GM13977 (cell line): ENCODE results near the gene WWOX.

Source experiments
- DNase-seq: peaks from one replicate; pipeline ENCODE4 v3.0.0; 2012; ENCODE audit warnings: low spot score
- in situ Hi-C: fragments of 300-500 bp; cut with MboI; formaldehyde crosslinking; loops from one replicate; pipeline ENCODE4 v1.12.0; 2022; ENCODE audit warnings: low sequenced_read_pairs, low pct_unique_long_range_greater_than_20kb, mixed read lengths, inconsistent platforms; ENCODE audit not compliant: unreplicated experiment
- TF ChIP-seq, protein P1 (sequence below): IDR thresholded peaks from 2 replicates; pipeline ENCODE4 v1.5.1; 2012; ENCODE audit warnings: mild to moderate bottlenecking, control low read depth; ENCODE audit not compliant: insufficient read depth; ENCODE audit errors: extremely low read depth, missing control alignments

Gene WWOX

DNA sequence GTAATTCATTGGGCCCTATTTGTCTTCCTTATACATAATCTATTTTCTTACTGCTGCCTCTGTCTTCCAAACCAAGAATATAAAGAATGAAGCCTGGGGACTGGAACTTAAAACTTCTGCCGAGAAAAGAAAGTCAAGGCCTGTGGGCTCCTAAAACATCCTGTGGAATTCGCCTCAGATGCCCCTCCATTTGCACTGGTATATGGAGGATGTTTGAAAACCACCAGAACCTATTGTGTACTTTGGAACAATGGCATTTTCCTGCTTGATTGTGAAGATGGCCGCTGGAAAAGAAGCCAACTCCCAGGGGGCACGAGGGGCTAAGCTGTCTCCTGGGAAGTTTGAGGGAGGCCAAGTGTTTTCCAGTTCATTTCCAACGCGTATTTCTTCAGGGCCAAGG, 122.4 kb downstream of the WWOX start:
- no peak for DNase-seq
- TF ChIP-seq, protein P1, sequence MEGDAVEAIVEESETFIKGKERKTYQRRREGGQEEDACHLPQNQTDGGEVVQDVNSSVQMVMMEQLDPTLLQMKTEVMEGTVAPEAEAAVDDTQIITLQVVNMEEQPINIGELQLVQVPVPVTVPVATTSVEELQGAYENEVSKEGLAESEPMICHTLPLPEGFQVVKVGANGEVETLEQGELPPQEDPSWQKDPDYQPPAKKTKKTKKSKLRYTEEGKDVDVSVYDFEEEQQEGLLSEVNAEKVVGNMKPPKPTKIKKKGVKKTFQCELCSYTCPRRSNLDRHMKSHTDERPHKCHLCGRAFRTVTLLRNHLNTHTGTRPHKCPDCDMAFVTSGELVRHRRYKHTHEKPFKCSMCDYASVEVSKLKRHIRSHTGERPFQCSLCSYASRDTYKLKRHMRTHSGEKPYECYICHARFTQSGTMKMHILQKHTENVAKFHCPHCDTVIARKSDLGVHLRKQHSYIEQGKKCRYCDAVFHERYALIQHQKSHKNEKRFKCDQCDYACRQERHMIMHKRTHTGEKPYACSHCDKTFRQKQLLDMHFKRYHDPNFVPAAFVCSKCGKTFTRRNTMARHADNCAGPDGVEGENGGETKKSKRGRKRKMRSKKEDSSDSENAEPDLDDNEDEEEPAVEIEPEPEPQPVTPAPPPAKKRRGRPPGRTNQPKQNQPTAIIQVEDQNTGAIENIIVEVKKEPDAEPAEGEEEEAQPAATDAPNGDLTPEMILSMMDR = no peak
- in situ Hi-C loops = no loop called here

DNA sequence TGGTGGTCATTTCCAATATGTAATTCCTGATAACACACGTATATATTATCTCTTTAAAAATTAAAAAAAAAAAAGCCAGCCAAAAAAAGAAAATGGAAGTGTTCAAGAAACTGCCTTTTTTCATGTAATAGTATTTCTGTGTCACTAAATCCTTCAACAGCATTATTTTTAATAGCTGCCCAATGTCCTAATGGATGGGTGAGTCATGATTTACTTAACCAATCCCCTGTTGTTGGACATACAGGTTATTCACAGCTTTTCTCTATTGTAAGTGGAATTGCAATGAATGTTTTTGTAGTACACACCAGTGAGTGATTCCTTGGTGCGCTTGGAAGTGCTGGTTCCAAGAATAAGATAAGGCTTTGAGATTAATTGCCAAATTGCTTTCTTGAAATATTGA, 124.9 kb downstream of the WWOX start:
- in situ Hi-C loops = no loop called here
- TF ChIP-seq, protein P1 = no peak

DNA sequence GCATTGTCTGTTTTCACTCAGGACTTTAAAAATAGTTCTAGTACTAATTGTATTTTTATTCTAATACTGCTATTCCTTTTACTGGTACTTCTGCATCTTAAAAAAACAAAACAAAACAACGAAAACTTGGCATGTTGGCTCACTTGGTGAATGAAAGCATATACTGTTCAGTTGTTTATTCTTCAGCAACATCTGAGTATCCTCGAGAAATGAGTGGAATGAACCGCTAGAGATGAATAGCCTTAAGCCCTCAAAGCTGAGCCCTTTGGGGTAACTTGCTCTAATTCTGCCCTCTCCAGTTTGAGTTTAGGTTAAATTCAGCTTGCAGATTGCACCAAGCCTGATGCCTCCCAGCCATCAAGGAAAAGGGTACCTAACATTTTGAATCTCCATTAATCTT, 126.5 kb downstream of the WWOX start:
- TF ChIP-seq, protein P1 = no peak
- no peak for DNase-seq
- in situ Hi-C loops = no loop called here

More for the DNA sequence above, 124.9 kb downstream of the WWOX start:
- DNase-seq = no peak

DNA sequence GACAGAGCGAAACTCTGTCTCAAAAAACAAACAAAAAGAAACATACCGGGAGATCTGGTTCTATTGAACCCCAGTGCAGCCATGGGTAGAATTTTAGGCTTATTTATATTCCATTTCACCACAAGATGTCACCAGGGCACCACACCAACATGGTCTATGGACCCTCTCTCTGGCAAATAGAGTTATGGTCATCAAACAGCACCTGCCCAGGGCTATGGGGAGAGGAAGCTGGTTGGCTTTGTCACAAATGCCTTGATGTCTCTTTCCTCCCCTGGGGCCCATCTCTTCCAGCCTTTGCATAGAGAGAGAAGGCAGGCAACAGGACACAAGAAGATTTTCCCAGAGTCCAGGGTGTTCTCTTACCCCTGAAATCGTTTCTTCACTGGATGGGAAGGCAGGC, 128.4 kb downstream of the WWOX start:
- no peak for DNase-seq
- TF ChIP-seq, protein P1 = no peak
- in situ Hi-C loops = no loop called here

DNA sequence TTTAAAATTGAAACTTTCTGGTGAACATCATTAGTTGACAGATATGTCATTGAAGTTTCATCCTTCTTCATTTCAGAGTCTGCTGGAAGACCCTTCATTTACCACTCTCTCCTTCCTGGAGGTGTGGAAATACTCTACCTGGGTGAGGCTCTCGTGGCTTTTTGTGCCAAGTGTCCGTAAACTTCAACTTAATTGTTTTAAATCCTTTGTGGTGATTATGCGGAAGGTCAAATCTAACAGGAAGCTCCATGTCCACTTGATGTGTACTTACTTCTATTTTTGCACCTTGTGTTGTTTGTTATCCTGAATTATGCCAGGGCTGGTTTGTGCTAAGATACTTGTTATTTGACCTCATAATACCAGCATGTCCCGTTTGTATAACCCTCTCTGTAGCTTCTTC, 129.2 kb downstream of the WWOX start:
- TF ChIP-seq, protein P1 = no peak
- in situ Hi-C loops = no loop called here
- DNase-seq = no peak

DNA sequence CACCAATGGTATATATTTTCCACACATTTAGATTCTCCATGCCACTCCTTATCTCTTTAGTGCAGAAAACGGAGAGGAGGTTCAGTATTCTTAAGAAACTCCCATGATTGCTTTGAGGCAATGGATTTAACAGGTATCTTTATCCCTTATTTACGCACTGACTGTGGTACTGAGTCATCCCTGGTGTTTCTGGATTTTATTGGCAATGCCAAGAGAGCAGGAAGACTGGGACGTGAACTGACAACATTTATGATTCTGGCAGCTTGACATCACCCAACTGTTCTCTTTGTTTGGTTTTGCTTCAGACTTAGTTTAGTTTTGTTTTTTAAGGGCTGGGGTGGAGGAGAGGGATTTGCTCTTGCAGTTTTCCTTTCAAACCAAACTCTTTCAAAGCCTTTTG, 131.4 kb downstream of the WWOX start:
- TF ChIP-seq, protein P1 = no peak
- in situ Hi-C loops = loop anchor here (10.0 kb wide), 1 partner anchor 106 kb away; no protein-coding TSS in a partner anchor
- DNase-seq = no peak
